Loucy (cell line): ENCODE measurements around the gene EIF2S2.

Source experiments
- H2AFZ ChIP-seq: fragments of 200-600 bp; sonication (generic); 2 replicates; pipeline ENCODE4 v1.6.0; 2016; ENCODE audit warnings: antibody characterized with exemption, mild to moderate bottlenecking, low read length, moderate library complexity
- H3F3A ChIP-seq: fragments of 200-600 bp; 2 replicates; pipeline ENCODE4 v1.6.0; 2016; ENCODE audit warnings: antibody characterized with exemption, low read depth, mild to moderate bottlenecking
- H3K27me3 ChIP-seq: fragments of 200-600 bp; sonication (generic); 2 replicates; pipeline ENCODE4 v1.6.1; 2014; ENCODE audit warnings: low read length, mild to moderate bottlenecking; ENCODE audit not compliant: insufficient read depth, poor library complexity, severe bottlenecking
- H3K36me3 ChIP-seq: fragments of 200-600 bp; sonication (generic); 2 replicates; pipeline ENCODE4 v1.6.1; 2016; ENCODE audit warnings: low read length; ENCODE audit not compliant: insufficient read depth
- H3K4me1 ChIP-seq: fragments of 200-600 bp; sonication (generic); 2 replicates; pipeline ENCODE4 v1.5.1; 2014; ENCODE audit warnings: low read length, mild to moderate bottlenecking; ENCODE audit not compliant: insufficient read depth, poor library complexity, severe bottlenecking
- H3K4me2 ChIP-seq: fragments of 200-600 bp; sonication (generic); 2 replicates; pipeline ENCODE4 v1.6.0; 2014; ENCODE audit warnings: antibody characterized with exemption, low read length, low read depth, mild to moderate bottlenecking; ENCODE audit not compliant: poor library complexity, severe bottlenecking
- H3K4me3 ChIP-seq: fragments of 200-600 bp; sonication (generic); 2 replicates; pipeline ENCODE4 v1.5.1; 2014; ENCODE audit warnings: low read length, mild to moderate bottlenecking, mixed read lengths; ENCODE audit not compliant: poor library complexity, severe bottlenecking
- H3K79me2 ChIP-seq: fragments of 200-600 bp; sonication (generic); 2 replicates; pipeline ENCODE4 v1.6.1; 2014; ENCODE audit warnings: low read length; ENCODE audit not compliant: insufficient read depth
- H3K9ac ChIP-seq: fragments of 200-600 bp; sonication (generic); 2 replicates; pipeline ENCODE4 v1.6.0; 2014; ENCODE audit warnings: mild to moderate bottlenecking, low read depth, low read length, moderate library complexity; ENCODE audit not compliant: poor library complexity, severe bottlenecking
- H3K9me2 ChIP-seq: fragments of 200-600 bp; sonication (generic); replicated peaks from 2 replicates; pipeline ENCODE4 v1.6.1; 2016; ENCODE audit warnings: low read depth, low read length, mixed read lengths
- H3K9me3 ChIP-seq: fragments of 200-600 bp; sonication (generic); 2 replicates; pipeline ENCODE4 v1.6.1; 2014; ENCODE audit warnings: mild to moderate bottlenecking, antibody characterized with exemption, low read length, low read depth; ENCODE audit not compliant: insufficient read depth
- H4K20me1 ChIP-seq: fragments of 200-600 bp; sonication (generic); 2 replicates; pipeline ENCODE4 v1.6.0; 2014; ENCODE audit warnings: antibody characterized with exemption, low read length, mild to moderate bottlenecking; ENCODE audit not compliant: insufficient read depth, poor library complexity, severe bottlenecking
- EZH2phosphoT487 ChIP-seq: fragments of 200-600 bp; IDR thresholded peaks from 2 replicates; pipeline ENCODE4 v1.6.1; 2018; ENCODE audit warnings: antibody characterized with exemption, mild to moderate bottlenecking, moderate library complexity, borderline replicate concordance
- TF ChIP-seq, protein P1 (sequence below): fragments of 200-600 bp; sonication (generic); conservative IDR thresholded peaks from 2 replicates; pipeline ENCODE4 v1.5.1; 2014; ENCODE audit warnings: mild to moderate bottlenecking, antibody characterized with exemption, low read length

The EIF2S2 gene

DNA sequence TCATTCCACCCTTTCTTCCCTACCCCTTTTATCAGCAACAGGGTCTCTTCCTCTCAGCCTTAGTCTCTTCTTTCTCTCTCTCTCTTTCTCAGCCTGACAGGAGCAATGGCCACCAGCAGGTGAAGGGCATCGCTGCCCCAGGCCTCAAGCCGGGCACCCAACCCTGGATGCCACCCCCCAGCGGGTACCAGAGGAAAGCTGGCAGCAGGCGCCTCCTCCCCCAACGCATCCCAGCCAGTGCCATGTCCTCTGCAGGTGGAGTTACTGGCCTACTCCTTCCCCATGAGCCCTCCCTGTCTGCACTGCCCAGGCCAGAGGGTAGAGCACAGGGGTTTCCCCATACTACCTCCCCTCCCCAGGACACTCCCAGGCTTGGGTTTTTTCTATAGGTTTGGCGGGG is 32.2 kb downstream of the EIF2S2 start:
- H3K4me1 ChIP-seq = peaks cover 3% of the 10 kb centered on the region
- no peaks in the 10 kb centered on the region for H3F3A ChIP-seq
- 0 out of 2 replicates have a peak, but pooled peaks cover 5% of the 10 kb centered on the region for H3K79me2 ChIP-seq
- H3K9me2 ChIP-seq = no peaks in the 10 kb centered on the region
- no peaks in the 10 kb centered on the region for H3K9me3 ChIP-seq
- no peak overlapping the region for H3K9ac ChIP-seq
- no peak overlapping the region for H3K4me2 ChIP-seq
- no peak overlapping the region for H2AFZ ChIP-seq
- H3K4me3 ChIP-seq = no peak overlapping the region
- TF ChIP-seq EZH2phosphoT487 = no peak
- TF ChIP-seq, protein P1, sequence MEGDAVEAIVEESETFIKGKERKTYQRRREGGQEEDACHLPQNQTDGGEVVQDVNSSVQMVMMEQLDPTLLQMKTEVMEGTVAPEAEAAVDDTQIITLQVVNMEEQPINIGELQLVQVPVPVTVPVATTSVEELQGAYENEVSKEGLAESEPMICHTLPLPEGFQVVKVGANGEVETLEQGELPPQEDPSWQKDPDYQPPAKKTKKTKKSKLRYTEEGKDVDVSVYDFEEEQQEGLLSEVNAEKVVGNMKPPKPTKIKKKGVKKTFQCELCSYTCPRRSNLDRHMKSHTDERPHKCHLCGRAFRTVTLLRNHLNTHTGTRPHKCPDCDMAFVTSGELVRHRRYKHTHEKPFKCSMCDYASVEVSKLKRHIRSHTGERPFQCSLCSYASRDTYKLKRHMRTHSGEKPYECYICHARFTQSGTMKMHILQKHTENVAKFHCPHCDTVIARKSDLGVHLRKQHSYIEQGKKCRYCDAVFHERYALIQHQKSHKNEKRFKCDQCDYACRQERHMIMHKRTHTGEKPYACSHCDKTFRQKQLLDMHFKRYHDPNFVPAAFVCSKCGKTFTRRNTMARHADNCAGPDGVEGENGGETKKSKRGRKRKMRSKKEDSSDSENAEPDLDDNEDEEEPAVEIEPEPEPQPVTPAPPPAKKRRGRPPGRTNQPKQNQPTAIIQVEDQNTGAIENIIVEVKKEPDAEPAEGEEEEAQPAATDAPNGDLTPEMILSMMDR = no peak
- peaks cover 9% of the 10 kb centered on the region for H4K20me1 ChIP-seq
- H3K36me3 ChIP-seq = peaks cover 86% of the 10 kb centered on the region; the same call in 1 of the 2 replicates
- H3K27me3 ChIP-seq = no peaks in the 10 kb centered on the region

DNA sequence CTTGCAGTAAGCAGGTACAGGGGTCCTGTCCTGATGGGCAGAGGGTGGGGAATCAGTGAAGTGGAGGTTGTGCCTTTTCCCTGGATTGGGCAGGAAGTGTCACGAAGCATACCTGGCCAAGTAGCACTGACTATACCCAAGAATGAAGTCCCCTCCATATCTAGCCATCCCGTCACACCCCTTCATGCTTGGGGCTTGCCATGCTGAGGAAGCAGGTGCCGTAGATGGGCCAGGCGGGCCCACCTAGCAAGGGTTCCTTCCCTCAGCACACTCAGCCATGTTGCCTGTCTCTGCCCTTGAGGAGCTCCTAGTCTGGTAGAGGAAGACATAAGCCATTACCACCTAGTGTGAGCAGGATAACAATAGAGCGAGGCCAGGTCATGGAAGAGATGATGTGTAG is 33.5 kb downstream of the EIF2S2 start:
- H3K27me3 ChIP-seq = no peaks in the 10 kb centered on the region
- H3K79me2 ChIP-seq = peaks cover 14% of the 10 kb centered on the region; the same call in 1 of the 2 replicates
- H2AFZ ChIP-seq = no peak overlapping the region
- TF ChIP-seq EZH2phosphoT487 = no peak
- TF ChIP-seq, protein P1 = no peak
- H3K9ac ChIP-seq = no peak overlapping the region
- no peak overlapping the region for H3K4me2 ChIP-seq
- H3F3A ChIP-seq = no peaks in the 10 kb centered on the region
- peaks cover 4% of the 10 kb centered on the region for H4K20me1 ChIP-seq
- H3K9me2 ChIP-seq = no peaks in the 10 kb centered on the region
- no peak overlapping the region for H3K4me3 ChIP-seq
- peaks cover 94% of the 10 kb centered on the region; the same call in 1 of the 2 replicates for H3K36me3 ChIP-seq
- no peaks in the 10 kb centered on the region for H3K9me3 ChIP-seq
- no peaks in the 10 kb centered on the region for H3K4me1 ChIP-seq

DNA sequence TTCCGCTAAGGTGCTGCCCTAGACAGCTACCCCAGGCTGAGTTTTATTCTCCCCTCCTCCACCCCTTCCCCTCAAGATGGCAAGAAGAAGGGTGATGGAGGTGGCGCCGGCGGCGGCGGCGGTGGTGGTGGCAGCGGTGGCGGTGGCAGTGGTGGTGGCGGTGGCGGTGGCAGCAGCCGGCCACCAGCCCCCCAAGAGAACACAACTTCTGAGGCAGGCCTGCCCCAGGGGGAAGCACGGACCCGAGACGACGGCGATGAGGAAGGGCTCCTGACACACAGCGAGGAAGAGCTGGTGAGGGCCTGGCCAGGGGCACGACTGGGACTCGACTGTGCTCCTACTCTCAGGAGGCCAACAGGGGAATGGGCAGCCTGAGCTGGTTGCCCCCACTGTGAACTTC is 35.1 kb downstream of the EIF2S2 start:
- Histone ChIP-seq H4K20me1 (peaks cover 8% of the 10 kb centered on the region), H3K27me3 (no peaks in the 10 kb centered on the region), H3K79me2 (peaks cover 25% of the 10 kb centered on the region; the same call in 1 of the 2 replicates), H3K4me2 (no peak overlapping the region), H3K9ac (no peak overlapping the region), H3K9me3 (no peaks in the 10 kb centered on the region), H3K36me3 (peaks cover 99% of the 10 kb centered on the region; the same call in 1 of the 2 replicates), H2AFZ (no peak overlapping the region), H3F3A (no peaks in the 10 kb centered on the region), H3K4me1 (no peaks in the 10 kb centered on the region), H3K4me3 (no peak overlapping the region), H3K9me2 (no peaks in the 10 kb centered on the region)
- no peak for TF ChIP-seq EZH2phosphoT487
- TF ChIP-seq, protein P1 = no peak
